HG02678 (cell line): ENCODE results near the gene FAM50A.

Source experiments
- ATAC-seq: cut with Tn5 transposase; IDR thresholded peaks from one replicate; pipeline ENCODE4 v1.9.1; 2021; ENCODE audit warnings: mild to moderate bottlenecking, moderate library complexity; ENCODE audit not compliant: unreplicated experiment

FAM50A gene

DNA sequence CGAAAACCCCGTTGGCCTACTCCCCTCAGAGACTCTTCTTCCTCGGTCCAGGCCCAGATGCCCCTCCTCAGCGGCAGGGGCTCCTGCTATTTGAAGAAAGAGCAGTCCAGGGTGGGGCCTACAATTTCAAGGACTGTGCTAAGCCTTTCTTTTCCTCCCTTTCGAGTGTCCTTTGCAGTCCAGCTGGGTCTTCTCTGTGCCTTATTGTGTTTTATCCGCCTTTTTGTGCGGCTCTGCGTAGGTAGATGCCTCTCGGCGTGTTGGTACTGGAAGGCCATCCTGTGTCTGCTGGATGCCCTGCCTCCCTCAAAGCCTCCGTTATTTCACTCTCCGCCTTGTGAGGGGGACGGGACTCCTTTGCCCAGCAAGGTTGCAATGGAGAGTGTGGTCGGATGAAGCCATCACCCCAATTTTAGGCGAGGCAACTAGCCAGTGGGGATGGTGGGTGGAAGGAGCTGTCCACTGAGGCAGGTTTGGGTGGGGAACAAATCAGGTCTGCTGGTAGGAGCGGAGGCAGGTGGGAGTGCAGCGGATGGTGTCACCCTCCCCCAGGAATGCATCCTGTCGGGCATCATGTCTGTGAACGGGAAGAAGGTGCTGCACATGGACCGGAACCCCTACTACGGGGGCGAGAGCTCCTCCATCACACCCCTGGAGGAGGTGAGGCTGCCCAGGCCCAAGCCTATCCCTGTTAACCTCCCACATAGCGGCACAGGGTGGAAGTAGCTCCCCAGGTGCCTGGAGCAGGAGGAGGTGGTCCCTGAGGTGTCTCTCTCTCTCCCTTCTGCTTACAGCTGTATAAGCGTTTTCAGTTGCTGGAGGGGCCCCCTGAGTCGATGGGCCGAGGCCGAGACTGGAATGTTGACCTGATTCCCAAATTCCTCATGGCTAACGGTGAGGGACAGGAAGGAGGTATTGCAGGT lies 5.7 kb upstream of the FAM50A start:
- no peak for ATAC-seq

- no peak for ATAC-seq
Measured at GRCh38 chrX:154439841-154440240, 4.1 kb upstream of the FAM50A start.

DNA sequence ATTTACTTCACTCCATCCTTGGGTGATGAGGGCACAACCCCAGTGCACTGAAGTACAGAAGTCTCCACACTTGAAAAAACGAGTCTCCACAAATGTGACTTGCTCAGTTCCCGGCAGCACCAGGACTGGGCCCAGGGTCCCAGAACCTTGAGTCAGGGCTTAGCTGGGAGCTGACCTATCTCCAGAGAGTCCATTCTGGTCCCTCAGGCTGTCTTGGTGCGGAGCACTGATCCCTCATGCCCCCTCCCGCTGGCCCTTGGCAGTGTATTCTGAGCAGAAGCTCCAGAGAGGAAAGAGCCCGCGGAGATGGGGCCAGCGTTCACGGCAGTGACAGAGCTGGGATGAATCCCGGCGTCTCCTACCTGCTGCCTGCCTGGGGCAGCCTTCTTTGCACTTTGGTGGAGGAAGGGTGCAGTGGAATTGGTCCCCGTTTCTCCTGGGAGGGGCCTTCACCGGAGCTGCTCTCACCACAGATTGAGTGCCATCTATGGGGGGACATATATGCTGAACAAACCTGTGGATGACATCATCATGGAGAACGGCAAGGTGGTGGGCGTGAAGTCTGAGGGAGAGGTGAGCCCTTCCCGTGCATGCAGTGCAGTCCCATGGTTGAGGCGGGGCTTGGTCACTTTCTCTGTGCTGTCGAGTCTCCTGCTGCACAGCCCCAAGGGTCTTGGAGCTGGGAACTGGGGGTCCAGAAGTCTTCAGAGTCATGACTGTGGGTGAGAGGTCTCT lies 3.2 kb upstream of the FAM50A start:
- no peak for ATAC-seq

DNA sequence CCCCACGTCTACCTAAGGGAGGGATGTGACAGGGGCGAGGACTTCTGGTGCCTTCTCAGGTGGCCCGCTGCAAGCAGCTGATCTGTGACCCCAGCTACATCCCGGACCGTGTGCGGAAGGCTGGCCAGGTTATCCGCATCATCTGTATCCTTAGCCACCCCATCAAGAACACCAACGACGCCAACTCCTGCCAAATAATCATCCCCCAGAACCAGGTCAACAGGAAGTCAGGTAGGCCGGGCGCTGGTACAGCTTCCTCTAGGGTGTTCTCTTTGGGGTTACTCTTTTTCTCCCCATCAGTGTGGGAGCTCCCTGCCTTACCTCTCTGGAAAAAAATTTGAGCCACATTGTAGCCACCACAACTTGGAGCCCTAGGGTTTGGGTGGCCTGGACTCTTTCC lies 2.4 kb upstream of the FAM50A start:
- no peak for ATAC-seq

- no peak for ATAC-seq
Measured at GRCh38 chrX:154441984-154442707, 1.8 kb upstream of the FAM50A start.

DNA sequence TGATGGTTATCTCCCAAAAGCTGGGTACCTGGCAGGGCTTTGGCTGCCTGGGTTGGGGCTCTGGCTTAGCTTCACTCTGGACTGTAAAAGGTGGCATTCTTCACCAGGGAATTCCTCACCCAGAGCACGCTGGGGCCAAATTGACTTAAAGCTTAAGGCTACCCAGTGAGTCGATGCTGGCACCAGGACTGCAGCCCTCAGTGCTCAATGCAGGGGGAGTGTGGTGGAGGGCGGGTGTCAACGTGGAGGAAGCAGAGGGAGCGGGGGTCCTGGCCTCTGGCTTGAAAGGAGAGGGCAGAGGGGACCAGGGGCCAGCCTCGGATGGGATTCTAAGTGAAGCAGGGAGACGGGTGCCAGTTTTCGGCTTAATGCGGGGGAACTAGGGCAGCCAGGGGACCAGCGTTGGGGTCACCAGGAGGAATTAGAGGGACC lies 446 bp upstream of the FAM50A start:
- no peak for ATAC-seq

DNA sequence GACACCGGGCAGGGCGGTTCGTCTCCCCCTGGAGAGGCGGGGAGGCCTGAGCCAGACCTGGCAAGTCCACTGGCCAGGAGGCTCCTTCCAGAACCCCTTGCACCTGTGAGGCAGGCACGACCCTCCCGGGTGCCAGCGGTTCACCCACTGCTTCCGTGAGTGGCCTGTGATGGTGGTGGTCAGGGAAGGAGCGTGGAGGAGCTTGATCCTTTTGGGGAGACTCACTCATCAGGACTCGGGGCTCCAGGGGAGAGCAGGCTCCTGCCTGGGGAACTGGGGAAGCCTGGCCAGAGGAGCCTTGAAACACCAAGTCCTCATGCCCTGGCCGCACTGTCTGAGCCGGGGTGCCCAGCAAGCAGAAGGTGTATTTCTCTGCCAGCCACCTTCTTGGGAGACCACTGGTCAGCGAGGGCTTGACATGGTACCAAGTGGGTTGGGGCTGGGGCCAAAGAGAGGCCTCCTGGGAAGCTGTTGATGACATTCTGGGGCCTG lies 860 bp downstream of the FAM50A start:
- no peak for ATAC-seq

GRCh38 chrX:154445776-154446175 lies 1.8 kb downstream of the FAM50A start:
- ATAC-seq: no peak

GRCh38 chrX:154446430-154446829 lies 2.5 kb downstream of the FAM50A start:
- ATAC-seq: no peak

DNA sequence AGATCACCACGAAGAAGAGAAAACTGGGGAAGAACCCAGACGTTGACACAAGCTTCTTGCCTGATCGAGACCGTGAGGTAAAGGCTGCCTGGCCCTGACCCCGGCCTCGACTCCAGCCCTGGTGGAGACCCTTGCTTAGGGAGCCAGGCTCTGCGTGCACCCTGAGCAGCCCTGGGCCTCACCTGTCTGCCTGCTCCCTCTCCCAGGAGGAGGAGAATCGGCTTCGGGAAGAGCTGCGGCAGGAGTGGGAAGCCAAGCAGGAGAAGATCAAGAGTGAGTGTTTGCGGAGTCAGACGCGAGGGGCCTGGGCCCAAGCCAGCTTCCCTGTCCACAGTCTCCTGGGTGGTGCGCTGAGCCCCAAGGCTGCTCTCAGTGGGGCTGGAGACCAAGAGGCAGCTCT lies 4.5 kb downstream of the FAM50A start:
- no peak for ATAC-seq

- no peak for ATAC-seq
Measured at GRCh38 chrX:154449618-154450017, 5.7 kb downstream of the FAM50A start.

DNA sequence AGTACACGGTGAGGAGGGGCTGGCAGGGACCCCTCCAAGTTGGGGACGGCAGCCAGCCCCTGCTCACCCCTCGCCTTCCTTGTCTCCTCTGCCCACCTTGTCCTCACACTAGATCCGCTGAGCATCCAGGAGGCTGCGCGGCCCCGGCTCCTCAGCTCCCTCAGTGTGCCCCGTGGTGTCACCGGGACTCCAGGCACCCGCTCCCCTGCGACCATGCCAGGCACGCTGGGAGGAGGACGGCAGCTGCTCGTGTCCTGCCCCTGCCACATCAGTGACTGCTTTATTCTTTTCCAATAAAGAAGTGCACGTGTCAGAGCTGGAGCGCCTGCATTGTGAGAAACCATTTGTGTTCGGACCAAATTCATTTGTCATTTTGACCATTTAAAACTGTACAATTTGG lies 6.4 kb downstream of the FAM50A start:
- ATAC-seq: no peak

GRCh38 chrX:154452823-154453222 lies 8.9 kb downstream of the FAM50A start:
- no peak for ATAC-seq

GRCh38 chrX:154457491-154458115 lies 13.7 kb downstream of the FAM50A start:
- peak; percentile 73 for ATAC-seq

DNA sequence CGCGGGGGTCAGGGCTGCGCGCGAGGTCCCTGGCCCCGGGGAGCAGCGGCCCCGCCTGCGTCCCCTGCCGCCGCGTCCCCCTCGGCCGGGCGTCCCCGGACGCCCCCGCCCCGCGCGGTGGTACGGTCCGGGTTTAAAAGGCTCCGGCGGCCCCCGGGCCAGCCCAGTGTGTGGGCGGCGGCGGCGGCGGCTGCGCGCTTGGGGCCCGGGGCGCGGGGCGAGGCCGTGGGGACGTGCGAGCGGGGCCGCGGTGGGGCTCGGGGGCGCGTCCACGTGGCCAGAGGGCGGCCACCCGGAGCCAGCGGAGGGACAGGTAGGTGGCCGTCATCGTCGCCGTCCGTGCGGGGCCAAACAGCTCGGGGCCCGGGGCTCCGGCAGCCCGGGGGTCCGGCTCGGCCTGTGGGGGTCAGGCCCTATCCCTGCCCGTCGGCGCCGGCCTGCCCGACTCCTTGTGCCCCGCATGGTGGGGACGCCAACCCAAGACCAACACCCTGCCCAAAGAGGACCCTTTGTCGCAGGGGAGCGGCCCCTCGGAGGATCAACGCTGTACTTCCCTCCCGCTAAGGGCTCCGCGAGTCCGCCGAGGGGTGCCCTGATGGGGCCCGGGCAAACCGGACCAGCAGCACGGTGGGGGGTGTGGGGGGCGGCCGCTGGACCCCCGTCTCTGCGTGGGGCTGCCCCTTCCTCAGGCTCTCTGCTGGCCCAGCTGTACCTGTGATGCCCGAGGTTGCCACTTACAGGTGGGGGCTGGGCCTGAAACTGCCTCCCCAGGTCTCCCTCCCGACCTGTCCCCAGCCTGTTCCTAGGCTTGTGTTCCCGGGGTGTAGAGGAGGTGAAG lies 14.4 kb downstream of the FAM50A start, which contains the start of gene PLXNA3:
TSS of gene PLXNA3 (plus strand) at position 166 of the 838 bp plus-strand sequence. CDS start 1,903 bp downstream, outside the sequence.
- peak; percentile 66 for ATAC-seq

DNA sequence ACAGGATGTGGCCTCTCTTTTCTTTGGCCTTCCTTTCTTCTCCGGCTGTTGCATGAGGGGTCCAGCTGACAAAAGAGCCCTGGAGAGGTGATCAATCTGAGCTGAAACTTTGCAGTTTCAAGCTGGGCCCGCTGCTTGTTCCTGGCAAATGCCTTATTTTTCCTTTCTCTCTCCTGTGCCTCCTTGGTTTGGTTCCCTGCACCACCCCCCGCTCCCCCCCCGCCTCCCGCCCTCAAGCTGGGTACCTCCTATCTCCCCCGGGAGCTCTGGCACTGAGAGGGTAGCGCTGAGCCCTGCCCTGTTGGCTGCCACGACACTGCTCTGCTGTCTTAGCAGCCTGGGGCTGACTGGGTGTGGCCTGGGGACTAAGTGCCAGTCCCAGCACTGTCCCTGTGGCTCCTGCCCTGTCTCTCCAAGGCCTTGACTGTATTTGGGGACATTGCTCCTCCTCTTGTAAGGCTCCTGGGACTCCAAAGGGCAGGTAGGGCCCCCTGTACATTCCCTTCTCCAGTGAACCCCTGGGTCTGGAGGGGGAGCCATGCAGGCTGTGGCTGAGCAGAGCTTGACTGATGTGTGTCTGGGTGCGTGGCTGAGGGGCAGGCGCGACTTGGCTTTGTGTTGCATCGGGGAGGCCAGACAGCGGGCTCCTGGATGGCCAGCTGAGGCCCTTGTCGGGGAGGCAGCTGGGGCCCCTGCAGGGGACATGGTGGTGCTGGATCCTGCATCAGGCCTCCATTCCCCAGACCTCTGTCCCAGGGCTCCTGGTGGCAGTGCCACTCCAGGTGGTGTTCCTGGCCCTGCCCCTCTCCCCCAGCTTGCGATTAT lies 15.2 kb downstream of the FAM50A start:
- no peak for ATAC-seq

DNA sequence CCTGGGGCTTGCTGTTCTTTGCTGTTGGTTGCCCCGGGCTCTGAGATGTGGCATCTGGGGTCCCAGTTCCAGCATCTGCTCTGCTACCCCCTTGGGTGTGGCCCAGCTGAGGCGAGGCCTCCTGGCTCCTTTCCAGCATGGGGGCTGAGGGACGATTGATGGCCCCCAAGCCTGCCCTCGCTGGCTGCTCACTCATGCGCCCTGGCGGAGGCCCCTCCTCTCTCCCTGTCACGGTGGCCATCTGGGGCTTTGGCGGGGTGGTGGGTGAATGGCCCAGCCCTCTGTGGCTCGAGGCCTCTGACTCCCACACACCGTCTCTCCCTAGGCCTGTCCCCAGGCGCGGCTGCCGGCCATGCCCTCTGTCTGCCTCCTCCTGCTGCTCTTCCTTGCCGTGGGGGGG lies 15.9 kb downstream of the FAM50A start:
- ATAC-seq: no peak

DNA sequence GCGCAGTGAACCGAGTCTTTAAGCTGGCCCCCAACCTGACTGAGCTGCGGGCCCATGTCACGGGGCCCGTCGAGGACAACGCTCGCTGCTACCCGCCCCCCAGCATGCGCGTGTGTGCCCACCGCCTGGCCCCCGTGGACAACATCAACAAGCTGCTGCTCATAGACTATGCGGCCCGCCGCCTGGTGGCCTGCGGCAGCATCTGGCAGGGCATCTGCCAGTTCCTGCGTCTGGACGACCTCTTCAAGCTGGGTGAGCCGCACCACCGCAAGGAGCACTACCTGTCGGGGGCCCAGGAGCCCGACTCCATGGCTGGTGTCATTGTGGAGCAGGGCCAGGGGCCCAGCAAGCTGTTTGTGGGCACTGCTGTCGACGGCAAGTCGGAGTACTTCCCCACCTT lies 16.4 kb downstream of the FAM50A start:
- ATAC-seq: no peak

DNA sequence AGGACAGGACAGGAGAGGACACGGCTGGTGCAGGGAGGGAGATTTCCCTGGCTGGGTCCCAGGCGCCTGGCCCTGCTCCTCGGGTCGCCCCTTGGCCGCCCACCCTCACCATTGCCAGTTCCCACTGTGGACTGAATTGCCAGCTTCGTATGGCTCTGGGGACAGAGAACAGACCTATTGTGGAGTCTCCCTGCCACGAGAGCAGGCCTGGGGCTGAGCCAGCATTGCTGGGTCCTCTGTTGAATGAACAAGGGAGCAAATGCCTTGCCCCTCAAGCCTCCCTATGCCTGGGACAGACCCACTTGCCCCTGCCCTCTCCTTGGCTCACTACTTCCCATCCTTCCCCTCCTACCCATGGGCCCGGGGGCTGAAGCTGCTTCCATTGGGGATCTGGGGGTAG lies 18.5 kb downstream of the FAM50A start:
- no peak for ATAC-seq
